MCF 10A (cell line): Measurements from ENCODE around the gene FOXC2. TPM values are rescaled to one million over a fixed set of nuclear protein-coding genes. Genes with fewer than 3 reads are reported as not detected.

ENCODE experiments used
- BruUV-seq: library from RNA; stranded (reverse); fragments of 400-500 nt; replicated peaks from 2 replicates; lab custom pipeline; 2021; lab: Mats Ljungman, UMichigan
- CTCF ChIA-PET: fragments of 300-600 bp; sonication (Branson Sonifier 250); formaldehyde crosslinking; extraction: SDS; loops from one replicate; lab custom pipeline; 2021; ENCODE audit warnings: antibody characterized with exemption, inconsistent platforms; lab: Yijun Ruan, JAX
- POLR2A ChIA-PET: fragments of 300-600, 350-650 bp; sonication (Branson Sonifier 250); formaldehyde crosslinking; extraction: SDS; loops from one replicate; lab custom pipeline; 2020; ENCODE audit warnings: antibody characterized with exemption, inconsistent platforms; lab: Yijun Ruan, JAX
- DNase-seq: peaks from one replicate; pipeline ENCODE4 v3.0.0-alpha.2; 2018; ENCODE audit not compliant: unreplicated experiment
- H3K27ac Mint-ChIP-seq: one replicate; pipeline ENCODE4 v1.8.0; 2022; ENCODE audit warnings: mild to moderate bottlenecking, low read depth, mixed read lengths; ENCODE audit not compliant: unreplicated experiment
- H3K27me3 Mint-ChIP-seq: one replicate; pipeline ENCODE4 v1.8.0; 2022; ENCODE audit warnings: mixed read lengths; ENCODE audit not compliant: insufficient read depth, unreplicated experiment
- H3K36me3 Mint-ChIP-seq: one replicate; pipeline ENCODE4 v1.8.0; 2022; ENCODE audit warnings: mild to moderate bottlenecking, moderate library complexity, mixed read lengths; ENCODE audit not compliant: insufficient read depth, unreplicated experiment
- H3K4me1 Mint-ChIP-seq: one replicate; pipeline ENCODE4 v1.8.0; 2022; ENCODE audit warnings: mixed read lengths; ENCODE audit not compliant: insufficient read depth, unreplicated experiment
- H3K4me3 Mint-ChIP-seq: one replicate; pipeline ENCODE4 v1.8.0; 2022; ENCODE audit warnings: mild to moderate bottlenecking, moderate library complexity, mixed read lengths; ENCODE audit not compliant: unreplicated experiment
- H3K9me3 Mint-ChIP-seq: one replicate; pipeline ENCODE4 v1.8.0; 2022; ENCODE audit warnings: mixed read lengths; ENCODE audit not compliant: unreplicated experiment
- CTCF ChIP-seq: fragments of 200-600 bp; IDR thresholded peaks from one replicate; pipeline ENCODE4 v1.8.0; 2022; ENCODE audit warnings: antibody characterized with exemption, mild to moderate bottlenecking; ENCODE audit not compliant: unreplicated experiment
- intact Hi-C: fragments of 100-400 bp; cut with micrococcal nuclease; formaldehyde crosslinking; loops from 2 replicates; pipeline ENCODE4 v1.14.1; 2022
- total RNA-seq: library from RNA; stranded (reverse); gene quantifications from 2 replicates; pipeline ENCODE4 v1.2.3, GENCODE V29; 2022

Gene FOXC2
- total RNA-seq, 1 experiment from 2014 or later, result 22.5 TPM

- BruUV-seq, result no TSS peak
- intact Hi-C loops, result no loop called here
- TF ChIP-seq CTCF, result no peak
- POLR2A ChIA-PET, result no interaction called here
- CTCF ChIA-PET, result no interaction called here
- Mint-ChIP-seq H3K27ac (no peak overlapping the region), H3K27me3 (peaks cover 39% of the 10 kb centered on the region), H3K9me3 (no peaks in the 10 kb centered on the region), H3K36me3 (no peaks in the 10 kb centered on the region), H3K4me3 (no peak overlapping the region), H3K4me1 (no peaks in the 10 kb centered on the region)
- DNase-seq, result no peak
These were observed 40.9 kb upstream of the FOXC2 start for GRCh38 chr16:86525696-86526095.

GRCh38 chr16:86527366-86527765, 39.3 kb upstream of the FOXC2 start:
- Mint-ChIP-seq H3K4me1 (no peaks in the 10 kb centered on the region), H3K9me3 (no peaks in the 10 kb centered on the region), H3K27ac (no peak overlapping the region), H3K36me3 (no peaks in the 10 kb centered on the region), H3K27me3 (peaks cover 39% of the 10 kb centered on the region), H3K4me3 (no peak overlapping the region)
- BruUV-seq, result no TSS peak
- TF ChIP-seq CTCF, result no peak
- ChIA-PET CTCF (interaction anchor here (0.5 to 3.5 kb wide), 3 partner anchors 10 to 455 kb away, joined by 3 to 21 read pairs (median 3); no protein-coding TSS in a partner anchor), POLR2A (no interaction called here)
- intact Hi-C loops, result no loop called here
- DNase-seq, result no peak

GRCh38 chr16:86528061-86528929, 38.3 kb upstream of the FOXC2 start:
- BruUV-seq, result no TSS peak
- CTCF ChIA-PET, result interaction anchor here (0.6 to 3.5 kb wide), 3 partner anchors 8 to 853 kb away, joined by 3 to 21 read pairs (median 11); no protein-coding TSS in a partner anchor
- no peaks in the 10 kb centered on the region for H3K9me3 Mint-ChIP-seq

More at GRCh38 chr16:86528061-86528929, 38.3 kb upstream of the FOXC2 start:
- H3K27ac Mint-ChIP-seq, result no peak overlapping the region
- H3K27me3 Mint-ChIP-seq, result peaks cover 30% of the 10 kb centered on the region
- DNase-seq, result no peak
- no peak for TF ChIP-seq CTCF
- H3K36me3 Mint-ChIP-seq, result no peaks in the 10 kb centered on the region
- no peaks in the 10 kb centered on the region for H3K4me1 Mint-ChIP-seq
- POLR2A ChIA-PET, result no interaction called here
- no peak overlapping the region for H3K4me3 Mint-ChIP-seq
- intact Hi-C loops, result no loop called here
